ENCODE results near the gene GGA2.

GRCh38 chr16:23499801-23500200 is 10.5 kb downstream of the GGA2 start:
- TF ChIP-seq POLR2A (IDR thresholded peaks at IDR 0.05) (no peak), CTCF (IDR thresholded peaks at IDR 0.05) (no peak)
